ENCODE data around the gene PCGF3.
A peak's percentile ranks its signal among the peaks of the same experiment; 100 is the strongest.

Gene PCGF3, protein sequence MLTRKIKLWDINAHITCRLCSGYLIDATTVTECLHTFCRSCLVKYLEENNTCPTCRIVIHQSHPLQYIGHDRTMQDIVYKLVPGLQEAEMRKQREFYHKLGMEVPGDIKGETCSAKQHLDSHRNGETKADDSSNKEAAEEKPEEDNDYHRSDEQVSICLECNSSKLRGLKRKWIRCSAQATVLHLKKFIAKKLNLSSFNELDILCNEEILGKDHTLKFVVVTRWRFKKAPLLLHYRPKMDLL

DNA sequence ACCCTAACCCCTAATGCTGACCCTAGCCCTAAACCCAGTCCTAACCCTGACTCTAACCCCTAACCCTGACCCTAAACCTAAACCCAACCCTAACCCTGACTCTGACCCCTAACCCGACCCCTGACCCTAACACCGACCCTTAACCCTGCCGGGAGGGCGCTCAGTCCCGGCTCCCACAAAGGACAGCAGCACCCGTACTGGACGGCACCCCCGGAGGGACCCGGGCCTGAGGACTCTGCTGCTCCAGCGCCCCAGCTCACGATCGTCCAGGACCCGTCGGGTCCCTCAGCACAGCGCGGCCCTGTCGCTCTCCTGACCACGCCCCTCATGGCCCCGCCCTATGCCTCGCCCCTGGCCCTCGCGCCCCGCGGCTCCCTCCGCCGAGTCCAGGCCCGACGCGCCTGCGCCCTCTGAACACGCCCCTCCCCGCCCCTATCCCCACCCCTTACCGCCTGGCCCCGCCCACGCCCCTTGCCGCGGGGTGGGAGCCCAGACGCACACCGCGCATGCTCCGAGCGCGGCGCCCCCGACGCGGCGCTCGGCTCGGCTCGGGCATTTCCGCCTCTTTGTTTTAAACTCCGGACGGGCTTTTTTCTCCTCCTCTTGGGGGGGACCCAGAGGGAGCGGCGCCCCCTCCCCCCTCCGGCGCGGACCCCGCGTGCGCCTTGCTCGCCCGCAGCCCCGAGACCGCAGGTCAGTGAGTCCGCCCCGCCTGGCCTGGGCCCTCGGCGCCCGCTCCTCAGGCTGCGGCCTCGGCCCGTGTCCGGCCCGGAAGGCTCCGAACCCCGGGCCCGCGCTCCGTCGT, at the start of gene PCGF3:
TSS of gene PCGF3 (plus strand) at position 555 of the 805 bp plus-strand sequence. CDS start 27,849 bp downstream, outside the sequence.
- Histone ChIP-seq H3K9me3 (ENCODE audit: control insufficient read depth, low read length) (no peaks in the 10 kb centered on the region), H3K4me3 (ENCODE audit: low read length) (peak within 1 kb of the TSS; percentile 87), H3K36me3 (ENCODE audit: control insufficient read depth, insufficient read depth, low read length) (no peaks in the 10 kb centered on the region), H3K9ac (ENCODE audit: low read length) (peak within 1 kb of the TSS; percentile 99), H3K4me1 (ENCODE audit: control insufficient read depth, insufficient read depth, low read length) (peaks cover 59% of the 10 kb centered on the region), H3K27me3 (ENCODE audit: control insufficient read depth, insufficient read depth, low read length) (no peaks in the 10 kb centered on the region)

DNA sequence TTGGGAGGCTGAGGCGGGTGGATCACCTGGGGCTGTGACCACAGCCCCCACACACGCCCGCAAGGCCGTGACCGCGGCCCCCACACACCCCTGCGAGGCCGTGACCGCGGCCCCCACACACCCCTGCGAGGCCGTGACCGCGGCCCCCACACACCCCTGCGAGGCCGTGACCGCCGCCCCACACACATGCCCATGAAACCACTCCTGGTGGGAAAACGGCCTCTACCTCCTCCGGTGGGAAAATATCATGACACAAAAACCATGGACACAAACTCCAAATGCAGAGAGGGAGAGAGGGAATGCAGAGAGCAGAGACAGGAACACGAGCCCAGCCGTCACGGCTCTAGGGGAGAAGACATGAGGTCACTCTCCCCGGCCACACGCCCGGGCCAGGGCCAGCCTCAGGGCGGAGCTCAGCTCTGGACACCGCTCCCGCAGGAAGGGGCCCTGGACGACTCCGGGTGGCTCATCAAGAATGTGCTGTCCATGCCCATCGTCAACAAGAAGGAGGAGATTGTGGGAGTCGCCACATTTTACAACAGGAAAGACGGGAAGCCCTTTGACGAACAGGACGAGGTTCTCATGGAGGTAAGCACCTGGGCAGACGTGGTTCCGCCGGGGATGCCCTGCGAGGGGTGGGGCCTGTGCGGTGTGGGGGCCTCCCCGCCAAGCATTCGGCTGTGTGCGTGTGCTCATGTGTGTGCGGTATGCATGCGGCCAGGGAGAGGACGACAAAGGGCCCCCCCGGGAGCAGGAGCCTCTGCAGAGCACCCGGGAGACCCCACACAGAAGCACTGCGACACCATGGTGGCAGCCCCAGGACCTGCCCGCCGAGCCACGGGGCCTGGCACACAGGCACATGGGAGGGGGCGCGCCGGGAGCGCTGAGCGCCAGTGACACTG, 48.9 kb upstream of the PCGF3 start:
- no peak overlapping the region for H3K4me3 ChIP-seq (ENCODE audit: low read length)
- peaks cover 7% of the 10 kb centered on the region for H3K27me3 ChIP-seq (ENCODE audit: control insufficient read depth, insufficient read depth, low read length)
- H3K9ac ChIP-seq (ENCODE audit: low read length): no peak overlapping the region
- no peaks in the 10 kb centered on the region for H3K4me1 ChIP-seq (ENCODE audit: control insufficient read depth, insufficient read depth, low read length)
- no peaks in the 10 kb centered on the region for H3K9me3 ChIP-seq (ENCODE audit: control insufficient read depth, low read length)
- H3K36me3 ChIP-seq (ENCODE audit: control insufficient read depth, insufficient read depth, low read length): no peaks in the 10 kb centered on the region

DNA sequence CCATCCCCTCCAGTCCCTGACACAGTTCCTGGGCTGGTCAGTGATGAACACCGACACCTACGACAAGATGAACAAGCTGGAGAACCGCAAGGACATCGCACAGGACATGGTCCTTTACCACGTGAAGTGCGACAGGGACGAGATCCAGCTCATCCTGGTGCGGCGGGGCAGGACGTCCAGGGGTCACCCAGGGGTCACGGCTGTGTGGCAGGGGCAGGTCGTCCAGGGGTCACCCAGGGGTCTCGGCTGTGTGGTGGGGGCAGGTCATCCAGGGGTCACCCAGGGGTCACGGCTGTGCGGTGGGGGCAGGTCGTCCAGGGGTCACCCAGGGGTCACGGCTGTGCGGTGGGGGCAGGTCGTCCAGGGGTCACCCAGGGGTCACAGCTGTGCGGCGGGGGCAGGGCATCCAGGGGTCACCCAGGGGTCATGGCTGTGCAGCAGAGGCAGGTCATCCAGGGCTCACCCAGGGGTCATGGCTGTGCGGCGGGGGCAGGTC, 48.2 kb upstream of the PCGF3 start:
- H3K27me3 ChIP-seq (ENCODE audit: control insufficient read depth, insufficient read depth, low read length): peaks cover 4% of the 10 kb centered on the region

DNA sequence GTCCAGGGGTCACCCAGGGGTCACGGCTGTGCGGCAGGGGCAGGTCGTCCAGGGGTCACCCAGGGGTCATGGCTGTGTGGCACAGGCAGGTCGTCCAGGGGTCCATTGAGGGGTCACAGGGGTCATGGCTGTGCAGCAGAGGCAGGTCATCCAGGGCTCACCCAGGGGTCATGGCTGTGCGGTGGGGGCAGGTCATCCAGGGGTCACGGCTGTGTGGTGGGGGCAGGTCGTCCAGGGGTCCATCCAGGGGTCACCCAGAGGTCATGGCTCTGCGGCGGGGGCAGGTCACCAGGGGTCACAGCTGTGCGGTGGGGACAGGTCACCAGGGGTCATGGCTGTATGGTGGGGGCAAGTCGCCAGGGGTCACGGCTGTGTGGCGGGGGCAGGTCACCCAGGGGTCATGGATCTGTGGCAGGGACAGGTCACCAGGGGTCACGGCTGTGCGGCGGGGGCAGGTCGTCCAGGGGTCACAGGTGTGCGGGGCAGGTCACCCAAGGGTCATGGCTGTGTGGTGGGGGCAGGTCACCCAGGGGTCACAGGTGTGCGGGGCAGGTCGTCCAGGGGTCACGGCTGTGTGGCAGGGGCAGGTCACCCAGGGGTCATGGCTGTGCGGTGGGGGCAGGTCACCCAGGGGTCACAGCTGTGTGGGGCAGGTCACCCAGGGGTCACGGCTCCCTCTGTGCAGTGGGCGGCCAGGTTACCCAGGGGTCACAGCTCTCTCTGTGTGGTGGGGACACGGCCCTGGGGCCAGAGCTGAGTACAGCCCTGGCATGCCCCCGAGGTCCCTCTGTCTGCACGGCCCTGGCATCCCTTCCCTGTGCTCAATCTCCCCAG, 47.6 kb upstream of the PCGF3 start:
- Histone ChIP-seq H3K4me1 (ENCODE audit: control insufficient read depth, insufficient read depth, low read length) (no peaks in the 10 kb centered on the region), H3K9ac (ENCODE audit: low read length) (no peak overlapping the region), H3K27me3 (ENCODE audit: control insufficient read depth, insufficient read depth, low read length) (peaks cover 5% of the 10 kb centered on the region), H3K9me3 (ENCODE audit: control insufficient read depth, low read length) (no peaks in the 10 kb centered on the region), H3K4me3 (ENCODE audit: low read length) (no peak overlapping the region), H3K36me3 (ENCODE audit: control insufficient read depth, insufficient read depth, low read length) (no peaks in the 10 kb centered on the region)

More for the DNA sequence above, 48.2 kb upstream of the PCGF3 start:
- Histone ChIP-seq H3K9me3 (ENCODE audit: control insufficient read depth, low read length) (no peaks in the 10 kb centered on the region), H3K9ac (ENCODE audit: low read length) (no peak overlapping the region), H3K4me3 (ENCODE audit: low read length) (no peak overlapping the region), H3K4me1 (ENCODE audit: control insufficient read depth, insufficient read depth, low read length) (no peaks in the 10 kb centered on the region), H3K36me3 (ENCODE audit: control insufficient read depth, insufficient read depth, low read length) (no peaks in the 10 kb centered on the region)

DNA sequence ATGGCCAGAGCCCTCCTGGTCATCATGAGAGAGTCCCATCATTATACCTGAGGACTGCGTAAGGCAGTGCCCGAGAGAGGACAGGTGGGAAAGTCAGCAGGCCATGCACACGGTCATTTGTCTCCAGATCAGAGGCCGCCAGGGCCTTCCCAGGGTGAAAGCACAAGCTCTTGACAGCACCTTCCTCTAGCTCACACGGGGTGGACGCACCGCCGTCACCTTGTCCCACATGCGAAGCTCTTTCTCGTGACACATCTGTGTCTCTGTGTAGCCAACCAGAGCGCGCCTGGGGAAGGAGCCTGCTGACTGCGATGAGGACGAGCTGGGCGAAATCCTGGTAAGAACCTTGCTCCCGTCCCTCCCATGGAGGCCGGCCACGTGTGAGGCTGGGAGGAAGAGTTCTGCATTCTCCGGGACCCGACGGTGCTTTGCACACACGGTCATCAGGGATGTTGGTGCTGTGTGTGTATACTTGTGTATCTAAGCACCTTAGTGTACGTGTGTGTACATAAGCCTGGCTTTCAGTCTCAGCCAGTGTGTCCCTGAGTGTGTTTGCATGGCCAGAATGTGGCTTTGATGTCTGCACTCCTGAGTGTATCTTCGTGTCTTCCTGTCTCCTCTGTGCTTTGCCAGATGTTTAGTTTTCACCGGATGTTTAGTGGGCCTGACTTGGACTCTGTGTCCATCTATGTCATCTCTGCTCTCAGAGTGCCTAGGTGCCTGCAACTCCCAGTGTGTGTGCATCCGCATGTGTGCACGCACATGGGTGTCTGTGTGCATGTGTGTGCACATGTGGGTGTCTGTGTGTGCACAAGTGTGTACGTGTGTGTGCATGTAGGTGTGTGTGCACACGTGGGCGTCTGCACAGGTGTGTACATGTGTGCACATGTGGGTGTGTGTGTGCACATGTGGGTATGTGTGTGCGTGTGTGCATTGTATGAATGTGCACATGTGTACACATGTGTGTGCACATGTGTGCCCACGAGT, 46.7 kb upstream of the PCGF3 start:
- no peak overlapping the region for H3K9ac ChIP-seq (ENCODE audit: low read length)
- H3K27me3 ChIP-seq (ENCODE audit: control insufficient read depth, insufficient read depth, low read length): peaks cover 12% of the 10 kb centered on the region
- H3K4me3 ChIP-seq (ENCODE audit: low read length): no peak overlapping the region
- H3K36me3 ChIP-seq (ENCODE audit: control insufficient read depth, insufficient read depth, low read length): no peaks in the 10 kb centered on the region
- no peaks in the 10 kb centered on the region for H3K9me3 ChIP-seq (ENCODE audit: control insufficient read depth, low read length)
- H3K4me1 ChIP-seq (ENCODE audit: control insufficient read depth, insufficient read depth, low read length): peaks cover 3% of the 10 kb centered on the region

DNA sequence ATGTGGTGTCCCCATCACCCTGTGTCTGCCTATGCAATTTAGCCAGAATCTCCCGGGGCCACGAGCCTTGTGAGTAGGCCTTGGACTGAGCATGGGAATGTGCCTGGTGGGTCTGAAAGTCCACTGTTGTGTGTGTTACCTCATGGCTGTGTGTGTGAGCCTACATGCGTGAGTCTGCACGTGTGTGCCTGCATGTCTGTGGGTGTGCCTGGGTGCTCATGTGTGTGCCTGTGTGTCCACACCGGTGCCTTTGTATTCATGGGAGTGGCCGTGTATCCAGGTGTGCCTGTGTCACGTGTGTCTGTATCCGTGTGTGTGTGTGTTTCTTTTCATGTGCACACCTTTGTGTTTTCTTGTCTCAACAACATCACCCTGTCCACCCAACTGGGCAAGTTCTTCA, 45.8 kb upstream of the PCGF3 start:
- H3K4me3 ChIP-seq (ENCODE audit: low read length): no peak overlapping the region
- no peaks in the 10 kb centered on the region for H3K36me3 ChIP-seq (ENCODE audit: control insufficient read depth, insufficient read depth, low read length)
- H3K27me3 ChIP-seq (ENCODE audit: control insufficient read depth, insufficient read depth, low read length): peaks cover 15% of the 10 kb centered on the region
- no peaks in the 10 kb centered on the region for H3K9me3 ChIP-seq (ENCODE audit: control insufficient read depth, low read length)
- peaks cover 3% of the 10 kb centered on the region for H3K4me1 ChIP-seq (ENCODE audit: control insufficient read depth, insufficient read depth, low read length)
- H3K9ac ChIP-seq (ENCODE audit: low read length): no peak overlapping the region

DNA sequence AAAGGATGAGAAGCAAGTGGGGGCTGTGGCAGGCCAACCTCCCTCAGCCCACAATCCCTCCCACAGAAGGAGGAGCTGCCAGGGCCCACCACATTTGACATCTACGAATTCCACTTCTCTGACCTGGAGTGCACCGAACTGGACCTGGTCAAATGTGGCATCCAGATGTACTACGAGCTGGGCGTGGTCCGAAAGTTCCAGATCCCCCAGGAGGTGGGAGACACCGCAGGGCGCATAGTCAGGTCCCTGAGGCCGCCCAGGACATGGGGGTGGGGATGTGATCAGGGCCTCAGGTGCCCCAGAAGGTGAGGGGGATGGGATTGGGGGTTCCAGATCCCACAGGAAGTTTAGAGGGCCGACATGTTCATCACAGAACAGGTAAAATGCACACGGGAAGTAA, 45.2 kb upstream of the PCGF3 start:
- Histone ChIP-seq H3K4me3 (ENCODE audit: low read length) (no peak overlapping the region), H3K4me1 (ENCODE audit: control insufficient read depth, insufficient read depth, low read length) (peaks cover 3% of the 10 kb centered on the region), H3K36me3 (ENCODE audit: control insufficient read depth, insufficient read depth, low read length) (no peaks in the 10 kb centered on the region), H3K9ac (ENCODE audit: low read length) (no peak overlapping the region), H3K9me3 (ENCODE audit: control insufficient read depth, low read length) (no peaks in the 10 kb centered on the region), H3K27me3 (ENCODE audit: control insufficient read depth, insufficient read depth, low read length) (peaks cover 13% of the 10 kb centered on the region)

DNA sequence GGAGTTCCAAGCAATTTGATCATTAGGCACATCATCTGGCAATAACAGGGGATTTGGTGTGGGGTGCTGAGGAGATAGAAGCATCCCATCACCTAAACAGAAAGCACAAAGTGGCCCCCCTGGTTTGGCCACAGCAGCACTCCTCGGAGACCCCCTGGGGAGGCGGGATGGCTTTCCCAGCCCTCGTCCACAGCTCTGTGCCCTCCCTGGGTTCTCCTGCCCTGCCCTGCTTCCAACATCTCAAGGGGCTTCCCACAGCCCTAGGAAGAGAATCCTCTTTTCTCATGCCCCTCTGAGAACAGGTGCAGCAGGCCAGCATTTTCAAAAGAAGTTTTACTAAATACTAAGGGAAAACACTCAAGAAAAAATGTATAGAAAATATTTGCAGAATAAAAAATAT, 44.4 kb upstream of the PCGF3 start:
- H3K27me3 ChIP-seq (ENCODE audit: control insufficient read depth, insufficient read depth, low read length): peaks cover 10% of the 10 kb centered on the region
- H3K4me1 ChIP-seq (ENCODE audit: control insufficient read depth, insufficient read depth, low read length): peaks cover 3% of the 10 kb centered on the region
- H3K4me3 ChIP-seq (ENCODE audit: low read length): no peak overlapping the region
- no peak overlapping the region for H3K9ac ChIP-seq (ENCODE audit: low read length)
- H3K36me3 ChIP-seq (ENCODE audit: control insufficient read depth, insufficient read depth, low read length): no peaks in the 10 kb centered on the region
- no peaks in the 10 kb centered on the region for H3K9me3 ChIP-seq (ENCODE audit: control insufficient read depth, low read length)

DNA sequence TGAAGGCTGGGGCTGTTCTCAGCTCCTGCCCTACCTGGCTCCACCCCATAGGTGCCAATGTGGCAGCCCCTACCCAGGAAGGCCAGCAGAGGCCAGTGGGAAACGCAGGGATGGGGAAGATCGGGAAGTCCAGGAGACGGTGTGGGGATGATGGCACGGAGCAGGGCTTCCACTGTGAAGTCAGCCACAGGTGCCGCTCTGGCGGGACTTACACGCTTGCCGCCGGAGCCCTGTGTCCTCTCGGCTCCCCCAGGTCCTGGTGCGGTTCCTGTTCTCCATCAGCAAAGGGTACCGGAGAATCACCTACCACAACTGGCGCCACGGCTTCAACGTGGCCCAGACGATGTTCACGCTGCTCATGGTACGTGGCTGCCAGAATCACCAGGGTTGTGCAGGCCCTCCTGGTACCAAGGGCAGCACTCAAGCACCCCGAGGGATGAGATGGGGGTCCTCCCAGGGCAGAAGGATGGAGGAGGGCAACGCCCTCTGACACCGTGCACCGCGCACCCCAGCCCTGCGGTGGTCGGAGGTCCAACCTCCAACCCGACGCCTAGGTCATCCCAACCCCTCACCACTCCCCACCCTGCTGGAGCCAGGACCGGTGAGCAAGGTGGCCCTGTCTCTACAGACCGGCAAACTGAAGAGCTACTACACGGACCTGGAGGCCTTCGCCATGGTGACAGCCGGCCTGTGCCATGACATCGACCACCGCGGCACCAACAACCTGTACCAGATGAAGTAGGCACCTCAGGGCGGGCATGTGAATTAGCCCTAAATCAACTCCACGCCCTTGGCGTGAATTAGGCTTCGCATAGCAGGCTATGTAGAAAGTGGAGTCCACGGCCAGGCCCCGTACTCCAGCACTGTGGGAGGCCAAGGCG, 43.5 kb upstream of the PCGF3 start:
- H3K27me3 ChIP-seq (ENCODE audit: control insufficient read depth, insufficient read depth, low read length): peaks cover 10% of the 10 kb centered on the region
- H3K36me3 ChIP-seq (ENCODE audit: control insufficient read depth, insufficient read depth, low read length): no peaks in the 10 kb centered on the region
- H3K9me3 ChIP-seq (ENCODE audit: control insufficient read depth, low read length): no peaks in the 10 kb centered on the region
- H3K4me1 ChIP-seq (ENCODE audit: control insufficient read depth, insufficient read depth, low read length): peaks cover 3% of the 10 kb centered on the region
- no peak overlapping the region for H3K9ac ChIP-seq (ENCODE audit: low read length)
- no peak overlapping the region for H3K4me3 ChIP-seq (ENCODE audit: low read length)

DNA sequence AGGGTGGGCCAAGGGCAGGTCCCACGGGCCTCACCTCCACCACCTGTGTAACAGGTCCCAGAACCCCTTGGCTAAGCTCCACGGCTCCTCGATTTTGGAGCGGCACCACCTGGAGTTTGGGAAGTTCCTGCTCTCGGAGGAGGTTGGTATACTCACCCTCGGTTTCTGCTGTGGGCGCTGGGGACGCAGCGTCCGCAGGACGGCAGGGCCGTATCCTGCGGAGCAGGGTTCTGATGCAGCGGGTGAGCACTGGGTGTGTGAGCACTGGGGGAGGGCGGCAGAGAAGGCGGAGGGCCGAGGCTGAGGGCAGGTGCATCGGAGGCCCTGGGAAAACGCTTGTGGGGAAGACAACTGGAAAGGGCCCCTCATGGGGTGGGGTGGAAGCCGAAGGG, 42.6 kb upstream of the PCGF3 start:
- Histone ChIP-seq H3K36me3 (ENCODE audit: control insufficient read depth, insufficient read depth, low read length) (no peaks in the 10 kb centered on the region), H3K9ac (ENCODE audit: low read length) (peak overlapping the region; percentile 78), H3K27me3 (ENCODE audit: control insufficient read depth, insufficient read depth, low read length) (peaks cover 10% of the 10 kb centered on the region), H3K4me1 (ENCODE audit: control insufficient read depth, insufficient read depth, low read length) (peaks cover 3% of the 10 kb centered on the region), H3K9me3 (ENCODE audit: control insufficient read depth, low read length) (no peaks in the 10 kb centered on the region), H3K4me3 (ENCODE audit: low read length) (no peak overlapping the region)

Measured in mucosa of stomach (tissue), 1 donor.